ENCODE data around the gene CPED1.
"Not testable (repeated sequence)": the region's sequence is repeated elsewhere in the genome, so short reads cannot be mapped to it uniquely, and the experiment has no call there.

Gene CPED1

GRCh38 chr7:120960714-120961113 lies 27.8 kb upstream of the CPED1 start:
- Mint-ChIP-seq H3K27ac (no peak overlapping the region), H3K9me3 (no peaks in the 10 kb centered on the region), H3K27me3 (no peaks in the 10 kb centered on the region), H3K4me3 (no peak overlapping the region), H3K36me3 (peaks cover 50% of the 10 kb centered on the region), H3K4me1 (peaks cover 23% of the 10 kb centered on the region)
- ATAC-seq = no peak

DNA sequence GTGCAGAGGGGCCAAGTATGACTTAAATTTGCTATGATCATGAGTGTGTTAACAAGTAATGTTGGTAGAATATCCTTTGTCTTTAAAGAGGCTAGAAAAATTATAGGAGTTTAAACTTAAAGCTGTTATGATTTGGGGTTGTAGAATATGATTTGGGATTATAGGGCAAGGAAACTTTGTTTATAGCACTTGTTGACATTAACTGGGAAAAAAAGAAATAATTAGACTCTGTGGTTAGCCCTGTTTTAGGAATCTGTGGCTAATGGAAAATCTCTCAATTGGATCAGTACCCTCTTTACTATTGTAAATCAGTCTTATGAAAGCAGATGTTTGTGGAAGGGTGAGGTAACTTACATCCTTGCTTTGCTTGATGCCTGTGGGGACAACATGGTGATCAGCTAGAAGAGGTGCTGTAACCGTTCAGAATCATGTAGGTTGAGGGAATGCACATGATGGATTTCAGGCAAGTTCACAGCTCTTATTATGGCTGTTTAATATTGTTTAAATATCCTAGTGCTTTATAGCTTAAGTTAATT lies 26.8 kb upstream of the CPED1 start:
- ATAC-seq = no peak
- Mint-ChIP-seq H3K36me3 (peaks cover 51% of the 10 kb centered on the region), H3K27me3 (no peaks in the 10 kb centered on the region), H3K27ac (peak overlapping the region; percentile 15), H3K4me1 (peaks cover 23% of the 10 kb centered on the region), H3K9me3 (no peaks in the 10 kb centered on the region), H3K4me3 (no peak overlapping the region)

- ATAC-seq = no peak
- Mint-ChIP-seq H3K36me3 (peaks cover 47% of the 10 kb centered on the region), H3K9me3 (no peaks in the 10 kb centered on the region), H3K4me3 (no peak overlapping the region), H3K4me1 (peaks cover 16% of the 10 kb centered on the region), H3K27me3 (no peaks in the 10 kb centered on the region), H3K27ac (no peak overlapping the region)
Observed at GRCh38 chr7:120964088-120964487, 24.4 kb upstream of the CPED1 start.

DNA sequence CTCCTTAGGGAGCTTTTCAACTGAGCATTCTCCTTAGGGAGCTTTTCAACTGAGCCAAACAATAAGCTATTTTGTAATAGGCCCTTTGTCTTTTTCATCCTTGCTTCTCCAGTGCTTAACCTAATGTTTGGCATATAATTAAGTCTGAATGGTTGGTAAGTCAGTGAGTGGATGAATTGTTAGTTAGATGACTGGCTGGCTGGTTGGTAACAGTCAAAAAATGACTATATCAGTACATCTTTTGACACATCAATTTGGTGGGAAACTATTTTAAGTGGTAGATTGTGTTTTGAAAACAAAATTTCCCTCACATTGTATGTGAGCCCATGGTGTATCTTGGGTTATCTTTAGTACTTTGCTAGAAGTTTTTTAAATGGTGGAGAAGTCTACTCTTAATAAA lies 21.6 kb upstream of the CPED1 start:
- Mint-ChIP-seq H3K9me3 (no peaks in the 10 kb centered on the region), H3K27me3 (no peaks in the 10 kb centered on the region), H3K4me1 (peaks cover under 1% of the 10 kb centered on the region), H3K36me3 (peaks cover 42% of the 10 kb centered on the region), H3K4me3 (no peak overlapping the region), H3K27ac (no peak overlapping the region)
- no peak for ATAC-seq

- H3K4me1 Mint-ChIP-seq = no peaks in the 10 kb centered on the region
- H3K27ac Mint-ChIP-seq = no peak overlapping the region
- no peaks in the 10 kb centered on the region for H3K9me3 Mint-ChIP-seq
- no peak overlapping the region for H3K4me3 Mint-ChIP-seq
- ATAC-seq = no peak
- peaks cover 37% of the 10 kb centered on the region for H3K36me3 Mint-ChIP-seq
- no peaks in the 10 kb centered on the region for H3K27me3 Mint-ChIP-seq
Observed at GRCh38 chr7:120973849-120974248, 14.7 kb upstream of the CPED1 start.

DNA sequence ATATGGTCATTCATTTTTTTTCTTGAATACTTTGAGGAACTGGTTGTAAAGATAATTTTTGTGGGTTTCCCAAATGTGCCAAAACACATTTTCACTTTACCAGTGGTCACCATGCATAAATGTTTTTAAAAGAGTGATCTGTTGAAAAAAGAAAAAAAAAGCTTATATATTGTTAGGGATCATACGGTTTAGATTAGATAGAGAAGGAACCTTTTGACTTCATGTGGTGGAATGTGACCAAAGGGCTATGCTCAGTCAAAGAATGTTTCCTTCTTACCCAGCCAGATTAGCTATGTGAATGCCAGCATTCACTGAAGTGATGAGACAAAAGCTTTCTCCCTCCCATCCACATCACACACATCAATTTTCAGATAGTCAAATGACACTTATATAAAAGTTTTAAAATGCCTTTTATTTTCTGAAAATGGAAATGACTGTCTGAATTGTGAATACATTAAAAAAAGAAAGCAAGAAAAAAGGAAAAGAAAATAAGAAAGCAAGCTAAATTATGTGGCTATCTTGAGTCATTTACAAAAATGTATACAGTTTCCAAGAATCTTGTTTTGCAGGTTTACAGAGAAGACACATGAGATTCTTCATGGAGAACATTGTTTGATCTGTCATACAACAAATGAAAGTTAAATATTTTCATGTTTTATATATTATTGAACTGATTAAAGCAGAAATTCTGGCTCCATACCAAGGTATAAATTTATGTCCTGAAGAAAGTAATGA lies 8.6 kb upstream of the CPED1 start:
- Mint-ChIP-seq H3K27ac (no peak overlapping the region), H3K36me3 (peaks cover under 1% of the 10 kb centered on the region), H3K4me1 (peaks cover 6% of the 10 kb centered on the region), H3K4me3 (no peak overlapping the region), H3K9me3 (no peaks in the 10 kb centered on the region), H3K27me3 (peaks cover 8% of the 10 kb centered on the region)
- ATAC-seq = no peak

GRCh38 chr7:120981117-120981516 lies 7.4 kb upstream of the CPED1 start:
- Mint-ChIP-seq H3K27ac (no peak overlapping the region), H3K9me3 (no peaks in the 10 kb centered on the region), H3K4me3 (no peak overlapping the region), H3K27me3 (peaks cover 15% of the 10 kb centered on the region), H3K36me3 (no peaks in the 10 kb centered on the region), H3K4me1 (peaks cover 6% of the 10 kb centered on the region)
- ATAC-seq = no peak

DNA sequence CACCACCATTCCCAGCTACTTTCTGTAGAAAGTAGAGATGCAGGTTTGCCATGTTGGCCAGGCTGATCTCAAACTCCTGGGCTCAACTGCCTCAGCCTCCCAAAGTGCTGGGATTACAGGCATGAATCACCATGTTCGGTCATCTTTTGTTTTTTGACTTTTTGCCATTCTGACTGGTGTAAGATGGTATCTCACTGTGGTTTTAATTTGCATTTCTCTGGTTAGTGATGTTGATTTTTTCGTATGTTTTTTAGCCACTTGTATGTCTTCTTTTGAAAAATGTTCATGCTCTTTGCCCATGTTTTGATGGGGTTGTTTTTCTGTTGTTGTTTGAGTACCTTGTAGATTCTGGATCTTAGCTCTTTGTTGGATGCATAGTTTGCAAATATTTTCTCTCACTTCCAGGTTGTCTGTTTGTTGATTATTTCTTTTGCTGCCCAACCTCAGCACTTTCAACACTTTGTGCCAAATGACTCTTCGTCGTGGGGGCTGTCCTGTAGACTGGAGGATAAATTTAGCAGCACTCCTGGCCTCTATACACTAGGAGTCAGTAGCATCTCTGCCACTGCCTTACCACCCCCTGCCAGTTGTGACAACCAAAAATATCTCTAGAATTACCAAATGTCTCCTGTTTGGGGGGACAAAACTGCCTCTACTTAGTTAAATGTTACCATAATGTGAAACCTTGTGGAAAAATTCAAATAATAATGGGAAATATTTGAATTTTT lies 6.5 kb upstream of the CPED1 start:
- no peak for ATAC-seq
- Mint-ChIP-seq H3K27me3 (peaks cover 25% of the 10 kb centered on the region), H3K27ac (no peak overlapping the region), H3K4me1 (peaks cover 6% of the 10 kb centered on the region), H3K4me3 (no peak overlapping the region), H3K36me3 (no peaks in the 10 kb centered on the region), H3K9me3 (no peaks in the 10 kb centered on the region)

GRCh38 chr7:120983592-120983991 lies 4.9 kb upstream of the CPED1 start:
- not testable (repeated sequence) for ATAC-seq, H3K27ac Mint-ChIP-seq, H3K9me3 Mint-ChIP-seq, H3K4me1 Mint-ChIP-seq, H3K36me3 Mint-ChIP-seq, H3K4me3 Mint-ChIP-seq
- H3K27me3 Mint-ChIP-seq = peaks cover 33% of the 10 kb centered on the region

GRCh38 chr7:120984406-120984805 lies 4.1 kb upstream of the CPED1 start:
- Mint-ChIP-seq H3K4me1 (peaks cover 18% of the 10 kb centered on the region), H3K27me3 (peaks cover 41% of the 10 kb centered on the region), H3K9me3 (no peaks in the 10 kb centered on the region), H3K27ac (no peak overlapping the region), H3K4me3 (no peak overlapping the region), H3K36me3 (no peaks in the 10 kb centered on the region)
- ATAC-seq = no peak

GRCh38 chr7:120985130-120985758 lies 3.3 kb upstream of the CPED1 start:
- peaks cover 48% of the 10 kb centered on the region for H3K27me3 Mint-ChIP-seq
- no peak for ATAC-seq
- H3K4me1 Mint-ChIP-seq = peaks cover 23% of the 10 kb centered on the region
- no peak overlapping the region for H3K27ac Mint-ChIP-seq
- no peaks in the 10 kb centered on the region for H3K36me3 Mint-ChIP-seq
- no peaks in the 10 kb centered on the region for H3K9me3 Mint-ChIP-seq
- H3K4me3 Mint-ChIP-seq = no peak overlapping the region

GRCh38 chr7:120985839-120986238 lies 2.7 kb upstream of the CPED1 start:
- Mint-ChIP-seq H3K4me3 (no peak overlapping the region), H3K27me3 (peaks cover 48% of the 10 kb centered on the region), H3K36me3 (no peaks in the 10 kb centered on the region), H3K4me1 (peaks cover 23% of the 10 kb centered on the region), H3K9me3 (no peaks in the 10 kb centered on the region), H3K27ac (no peak overlapping the region)
- ATAC-seq = no peak

DNA sequence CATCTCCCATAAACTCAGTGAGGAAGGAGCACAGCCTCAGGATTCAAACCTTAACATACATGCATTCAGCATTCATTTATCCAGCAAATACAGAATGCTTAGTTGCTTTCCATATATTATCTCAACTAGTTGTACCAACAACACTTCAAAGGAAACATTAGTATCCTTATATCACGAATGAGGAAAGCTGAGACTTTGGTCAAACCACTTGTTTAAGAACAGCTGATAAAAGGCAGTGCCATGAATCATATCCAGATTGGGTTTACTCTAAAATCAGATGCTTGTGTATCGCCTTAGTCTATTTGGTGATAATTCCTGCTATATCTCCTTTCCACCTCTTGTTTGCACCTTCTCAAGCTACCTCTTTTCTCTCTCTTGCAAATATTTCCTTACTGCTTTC lies 1.9 kb upstream of the CPED1 start:
- no peak for ATAC-seq
- H3K27me3 Mint-ChIP-seq = peaks cover 48% of the 10 kb centered on the region

GRCh38 chr7:120987280-120987679 lies 1.2 kb upstream of the CPED1 start:
- Mint-ChIP-seq H3K36me3 (no peaks in the 10 kb centered on the region), H3K27me3 (peaks cover 48% of the 10 kb centered on the region), H3K4me1 (peaks cover 17% of the 10 kb centered on the region), H3K4me3 (no peak overlapping the region), H3K27ac (no peak overlapping the region), H3K9me3 (no peaks in the 10 kb centered on the region)
- no peak for ATAC-seq

More for the DNA sequence above, 1.9 kb upstream of the CPED1 start:
- Mint-ChIP-seq H3K9me3 (no peaks in the 10 kb centered on the region), H3K4me1 (peaks cover 23% of the 10 kb centered on the region), H3K4me3 (no peak overlapping the region), H3K27ac (no peak overlapping the region), H3K36me3 (no peaks in the 10 kb centered on the region)

GRCh38 chr7:120987683-120988590 lies 574 bp upstream of the CPED1 start:
- ATAC-seq = peak; percentile 92
- Mint-ChIP-seq H3K36me3 (no peaks in the 10 kb centered on the region), H3K27ac (no peak overlapping the region), H3K27me3 (peaks cover 48% of the 10 kb centered on the region), H3K4me1 (peaks cover 17% of the 10 kb centered on the region), H3K4me3 (peak overlapping the region; percentile 70), H3K9me3 (no peaks in the 10 kb centered on the region)

Data from stimulated activated memory B cell treated with anti-CD40 and anti-IgM and Interleukin-4, amounts not matched to agents 10 μg/mL and 1 μg/mL and 100 μg/mL, for 72 hours (primary cell).